ENCODE results near the gene CSDE1. TPM values are rescaled to one million over a fixed set of nuclear protein-coding genes. Genes with fewer than 3 reads are reported as not detected.
"Not testable (repeated sequence)": the region's sequence is repeated elsewhere in the genome, so short reads cannot be mapped to it uniquely, and the experiment has no call there.

The CSDE1 gene
- total RNA-seq, 1 donor from 2014 or later = 290 TPM

DNA sequence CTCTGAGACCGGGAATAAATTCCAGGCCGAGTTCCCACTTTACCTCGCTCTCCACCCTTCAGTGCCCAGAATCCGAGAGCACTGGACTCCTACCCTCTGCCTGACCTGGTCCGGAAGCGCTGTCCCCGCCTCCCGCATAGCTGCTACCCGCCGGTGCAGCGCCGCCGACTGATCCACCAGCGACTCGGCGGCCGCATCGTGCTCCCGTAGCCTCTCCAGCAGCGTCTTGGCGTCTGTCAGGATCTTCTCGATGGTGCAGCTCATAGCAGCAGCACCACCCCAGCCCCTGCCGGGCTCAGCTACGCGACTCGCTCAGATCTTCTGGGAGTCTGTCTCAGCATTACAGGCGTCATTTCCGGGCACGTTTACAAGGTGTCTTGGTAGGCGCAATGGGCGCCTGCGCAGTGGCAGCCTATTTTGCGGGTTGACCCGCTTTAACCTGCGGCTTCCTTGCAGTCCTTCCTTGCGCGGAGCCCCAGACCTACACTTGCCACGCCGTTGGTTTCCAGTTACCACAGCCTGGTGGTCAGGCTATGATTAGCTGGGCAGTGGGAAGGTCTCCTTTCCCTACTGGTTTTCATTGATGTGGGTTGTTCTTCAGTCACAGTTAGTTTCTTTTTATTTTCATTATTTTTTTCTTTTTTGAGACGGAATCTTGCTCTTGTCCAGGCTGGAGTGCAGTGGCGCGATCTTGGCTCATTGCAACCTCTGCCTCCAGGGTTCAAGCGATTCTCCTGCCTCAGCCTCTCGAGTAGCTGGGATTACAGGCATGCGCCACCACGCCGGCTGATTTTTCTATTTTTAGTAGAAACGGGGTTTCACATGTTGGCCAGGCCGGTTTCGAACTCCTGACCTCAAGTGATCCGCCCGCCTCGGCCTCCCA lies 22.8 kb upstream of the CSDE1 start, which contains the start of gene SIKE1:
Gene SIKE1, minus strand, starts transcription at position 342 of the 883 bp plus-strand sequence. Its CDS starts 78 bp downstream, at position 264.
- peaks cover 0 to 8% of the 10 kb centered on the region in 2 donors for H3K4me1 ChIP-seq
- H3K9me3 ChIP-seq = no peaks in the 10 kb centered on the region
- no peak for TF ChIP-seq CTCF (IDR thresholded peaks at IDR 0.05)
- H3K27ac ChIP-seq = peak within 1 kb of the TSS; percentile 90
- peak within 1 kb of the TSS; percentile 76 to 92 for H3K4me3 ChIP-seq
- intact Hi-C loops (cut with DNase I) = loop anchor here (2.0 to 10.0 kb wide), 4 partner anchors 22 to 354 kb away; partner anchors contain the start of genes BCAS2 and TRIM33
- H3K36me3 ChIP-seq = peaks cover 0 to 15% of the 10 kb centered on the region in 2 donors
- peak; percentile 71 to 96 for DNase-seq (ENCODE audit: low spot score in 2 of 2)
- no peaks in the 10 kb centered on the region for H3K27me3 ChIP-seq

GRCh38 chr1:114779722-114780121 lies 21.9 kb upstream of the CSDE1 start:
- H3K4me3 ChIP-seq = peak overlapping the region; percentile 76 to 92
- no peaks in the 10 kb centered on the region for H3K9me3 ChIP-seq
- intact Hi-C loops (cut with DNase I) = loop anchor here (2.0 to 10.0 kb wide), 4 partner anchors 21 to 355 kb away; partner anchors contain the start of genes BCAS2 and TRIM33
- DNase-seq (ENCODE audit: low spot score in 2 of 2) = no peak
- peaks cover 0 to 8% of the 10 kb centered on the region in 2 donors for H3K4me1 ChIP-seq
- H3K36me3 ChIP-seq = peaks cover 0 to 23% of the 10 kb centered on the region in 2 donors
- H3K27ac ChIP-seq = peak overlapping the region; percentile 90
- H3K27me3 ChIP-seq = no peaks in the 10 kb centered on the region
- no peak for TF ChIP-seq CTCF (IDR thresholded peaks at IDR 0.05)

- H3K9me3 ChIP-seq; H3K4me3 ChIP-seq; H3K4me1 ChIP-seq; DNase-seq (ENCODE audit: low spot score in 2 of 2); intact Hi-C loops (cut with DNase I); H3K27me3 ChIP-seq; H3K27ac ChIP-seq: not testable (repeated sequence)
- H3K36me3 ChIP-seq = peaks cover 12 to 44% of the 10 kb centered on the region in 2 donors
Observed at GRCh38 chr1:114776726-114777125, 18.9 kb upstream of the CSDE1 start.

GRCh38 chr1:114771992-114772391 lies 14.2 kb upstream of the CSDE1 start:
- Histone ChIP-seq H3K4me3 (no peak overlapping the region), H3K27ac (no peak overlapping the region), H3K27me3 (no peaks in the 10 kb centered on the region), H3K4me1 (no peaks in the 10 kb centered on the region), H3K9me3 (no peaks in the 10 kb centered on the region), H3K36me3 (peaks cover 21 to 46% of the 10 kb centered on the region in 2 donors)
- TF ChIP-seq CTCF (IDR thresholded peaks at IDR 0.05) = no peak
- no peak for DNase-seq (ENCODE audit: low spot score in 2 of 2)
- intact Hi-C loops (cut with DNase I) = no loop called here

DNA sequence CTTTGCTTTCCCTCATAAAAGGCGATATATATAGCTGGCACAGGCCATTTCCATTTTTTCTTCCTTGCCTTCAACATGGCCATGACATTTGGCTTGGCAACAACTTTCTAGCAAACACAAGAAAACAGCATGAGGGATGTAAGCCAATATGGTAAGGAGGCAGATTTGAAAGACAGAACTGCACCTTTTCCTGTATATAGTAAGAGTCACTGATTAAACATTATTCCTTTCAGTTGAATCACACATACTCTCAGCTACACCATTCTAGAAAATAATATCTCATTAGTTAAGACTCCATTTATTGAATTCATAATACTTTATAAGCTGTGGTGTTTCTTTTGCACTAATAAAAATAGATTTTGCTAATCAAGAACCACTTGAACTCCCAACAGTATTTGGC lies 13.2 kb upstream of the CSDE1 start:
- H3K27ac ChIP-seq = no peak overlapping the region
- no peaks in the 10 kb centered on the region for H3K27me3 ChIP-seq
- TF ChIP-seq CTCF (IDR thresholded peaks at IDR 0.05) = no peak
- intact Hi-C loops (cut with DNase I) = no loop called here
- no peaks in the 10 kb centered on the region for H3K9me3 ChIP-seq
- DNase-seq (ENCODE audit: low spot score in 2 of 2) = no peak
- no peak overlapping the region for H3K4me3 ChIP-seq
- peaks cover 21 to 38% of the 10 kb centered on the region in 2 donors for H3K36me3 ChIP-seq
- no peaks in the 10 kb centered on the region for H3K4me1 ChIP-seq

GRCh38 chr1:114764689-114765088 lies 6.9 kb upstream of the CSDE1 start:
- H3K27ac ChIP-seq = no peak overlapping the region
- no peak for DNase-seq (ENCODE audit: low spot score in 2 of 2)
- no peak for TF ChIP-seq CTCF (IDR thresholded peaks at IDR 0.05)
- H3K27me3 ChIP-seq = no peaks in the 10 kb centered on the region
- H3K36me3 ChIP-seq = peaks cover 0 to 5% of the 10 kb centered on the region in 2 donors
- intact Hi-C loops (cut with DNase I) = no loop called here
- H3K4me1 ChIP-seq = no peaks in the 10 kb centered on the region
- H3K9me3 ChIP-seq = no peaks in the 10 kb centered on the region
- H3K4me3 ChIP-seq = no peak overlapping the region
